GM19240 (cell line): Measurements from ENCODE around the gene POC1A.
A peak's percentile ranks its signal among the peaks of the same experiment; 100 is the strongest.

ENCODE experiments used
- DNase-seq: peaks from one replicate; pipeline ENCODE4 v3.0.0; 2011; ENCODE audit warnings: low spot score; ENCODE audit not compliant: insufficient read length

Gene POC1A

GRCh38 chr3:52132041-52132440, 22.2 kb downstream of the POC1A start:
- DNase-seq = no peak

DNA sequence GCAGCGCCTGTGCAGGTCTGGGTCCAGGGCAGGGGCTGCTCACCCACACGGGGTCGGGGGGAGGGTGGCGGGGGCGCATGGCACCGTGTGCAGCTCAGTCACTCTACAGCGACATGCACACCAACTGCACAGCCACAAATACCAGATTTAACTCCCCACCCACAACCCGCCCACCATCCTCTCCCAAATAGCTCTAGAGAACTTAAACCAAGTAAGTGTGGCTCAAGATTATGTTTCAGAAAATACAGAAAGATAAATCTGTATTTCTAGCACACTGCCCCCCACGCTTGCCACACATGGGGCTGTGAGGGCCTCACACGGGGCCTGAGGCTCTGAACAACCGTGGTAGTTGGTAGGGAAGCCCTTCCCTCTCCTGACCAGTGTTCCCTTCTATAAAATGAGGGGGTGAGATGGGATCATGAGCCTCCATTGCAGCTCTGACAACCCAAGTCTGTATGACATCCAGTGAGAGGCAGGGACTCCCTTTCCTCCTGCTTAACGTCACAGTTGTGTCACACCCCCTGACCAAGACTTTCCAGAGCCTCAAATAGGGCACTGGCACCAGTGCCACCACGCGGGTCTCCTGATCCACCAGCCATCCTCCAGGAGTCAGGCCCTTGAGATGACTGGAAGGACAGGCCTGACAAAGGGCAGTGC, 23.1 kb downstream of the POC1A start:
- no peak for DNase-seq

DNA sequence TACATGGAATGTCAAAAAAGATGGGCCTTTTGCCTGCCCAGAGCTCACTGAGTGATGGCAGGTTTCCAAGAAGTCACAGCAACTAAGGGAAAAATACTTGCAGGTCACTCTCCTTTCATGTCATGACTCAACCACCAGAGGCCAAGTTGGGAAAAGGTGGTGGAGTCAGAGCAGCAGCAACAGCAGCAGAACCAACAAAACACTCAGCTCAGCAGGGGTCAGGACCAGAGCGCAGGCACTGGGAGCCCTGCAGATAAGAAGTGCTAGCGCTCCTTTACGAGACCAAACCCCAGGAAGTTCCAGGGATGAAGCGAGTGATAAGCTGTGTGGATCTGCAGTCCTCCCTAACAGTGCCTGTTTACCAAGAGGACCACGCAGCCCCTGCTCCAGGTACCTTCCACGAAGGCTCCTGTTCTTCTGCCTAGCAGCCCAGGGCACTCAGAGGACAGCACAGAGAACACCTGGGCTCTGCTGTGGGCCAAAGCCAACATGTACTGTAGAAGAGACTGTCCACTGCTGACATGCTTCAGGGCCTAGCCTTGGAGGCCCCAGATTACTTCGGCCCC, 26.0 kb downstream of the POC1A start:
- no peak for DNase-seq

DNA sequence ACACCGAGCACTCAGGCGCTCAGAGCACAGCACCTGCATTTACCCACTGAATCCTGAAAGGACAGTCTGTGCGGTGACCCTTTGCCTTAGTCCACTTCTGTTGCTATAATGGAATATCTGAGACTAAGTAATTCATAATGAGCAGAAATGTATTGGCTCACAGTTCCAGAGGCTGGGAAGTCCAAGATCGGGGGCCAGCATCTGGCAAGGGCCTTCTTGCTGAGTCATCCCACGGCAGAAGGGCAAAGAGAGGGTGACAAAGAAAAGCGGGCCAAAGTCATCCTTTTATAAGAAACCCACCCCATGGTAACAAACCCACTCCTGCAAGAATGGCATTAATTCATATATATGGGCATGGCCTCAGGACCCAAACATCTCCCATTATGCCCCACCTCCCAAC, 27.7 kb downstream of the POC1A start:
- DNase-seq = no peak

GRCh38 chr3:52126036-52126435, 28.2 kb downstream of the POC1A start:
- no peak for DNase-seq

GRCh38 chr3:52124766-52125165, 29.5 kb downstream of the POC1A start:
- no peak for DNase-seq

DNA sequence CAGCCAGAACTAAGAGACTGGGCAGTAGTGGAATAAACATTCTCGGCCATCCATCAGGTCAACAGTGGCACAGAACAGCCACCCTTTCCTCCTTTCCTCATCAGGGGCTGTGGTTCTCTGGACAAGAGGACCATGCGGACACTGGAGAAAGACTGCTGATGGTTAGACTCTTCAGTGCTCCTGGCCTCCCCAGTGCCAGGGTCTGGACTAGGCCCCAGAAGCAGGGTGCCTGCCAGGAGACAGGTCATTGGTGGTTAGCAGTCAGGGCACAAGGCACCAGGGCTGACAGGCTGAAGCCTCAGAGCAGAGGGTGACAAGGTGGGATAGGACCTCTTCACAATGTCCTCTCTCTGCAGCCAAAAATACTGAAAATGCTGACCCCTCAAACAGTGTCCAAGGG, 30.1 kb downstream of the POC1A start:
- no peak for DNase-seq

DNA sequence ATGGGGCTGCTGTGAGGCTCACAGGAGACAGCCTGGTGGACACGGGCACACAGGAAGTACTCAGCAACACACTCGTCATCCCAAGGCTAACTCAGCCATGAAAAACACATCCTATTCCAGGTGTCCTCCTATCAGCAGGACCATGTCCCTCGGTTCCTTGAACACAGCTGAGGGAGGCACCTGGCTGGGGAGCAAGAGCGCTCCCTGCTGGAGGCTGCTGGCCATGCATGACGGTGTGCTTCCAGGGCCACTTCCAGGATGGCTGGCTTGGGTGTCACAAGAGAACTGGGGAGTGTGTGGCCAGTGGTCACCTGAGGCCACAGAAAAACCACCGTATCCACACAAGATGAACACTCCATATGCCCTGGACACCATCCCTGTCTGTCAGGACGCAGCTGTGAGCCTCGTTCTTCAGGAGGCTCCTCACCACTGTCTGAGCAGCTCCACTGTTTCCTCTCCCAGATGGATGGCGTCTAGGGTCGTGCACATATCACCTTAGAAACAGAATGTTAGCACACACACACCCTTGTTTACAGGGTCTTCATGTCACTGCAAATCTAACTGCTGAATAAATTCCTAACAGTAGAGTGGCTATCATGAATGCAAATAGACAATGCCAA, 31.0 kb downstream of the POC1A start:
- DNase-seq = peak; percentile 81

GRCh38 chr3:52122491-52122890, 31.7 kb downstream of the POC1A start:
- DNase-seq = no peak

GRCh38 chr3:52121813-52122212, 32.4 kb downstream of the POC1A start:
- DNase-seq = no peak

DNA sequence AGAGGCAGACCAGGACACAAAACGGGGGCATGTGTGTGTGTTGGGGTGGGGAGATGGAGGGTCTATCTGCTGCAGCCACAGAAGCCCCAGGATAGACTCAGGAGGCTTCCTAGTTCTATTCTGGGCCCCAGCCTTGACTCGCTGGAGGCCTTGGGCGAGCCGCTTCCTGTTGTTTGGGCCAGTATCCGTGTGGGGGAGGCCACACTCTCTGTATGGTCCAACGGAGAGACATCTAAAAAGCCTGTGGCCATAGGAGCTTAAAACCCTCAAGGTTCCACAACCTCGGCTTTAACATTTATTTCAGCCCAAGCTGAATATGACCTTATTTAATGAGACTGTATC, 32.8 kb downstream of the POC1A start:
- peak; percentile 48 for DNase-seq

- DNase-seq = no peak
These were observed 33.4 kb downstream of the POC1A start for GRCh38 chr3:52120556-52121463.

DNA sequence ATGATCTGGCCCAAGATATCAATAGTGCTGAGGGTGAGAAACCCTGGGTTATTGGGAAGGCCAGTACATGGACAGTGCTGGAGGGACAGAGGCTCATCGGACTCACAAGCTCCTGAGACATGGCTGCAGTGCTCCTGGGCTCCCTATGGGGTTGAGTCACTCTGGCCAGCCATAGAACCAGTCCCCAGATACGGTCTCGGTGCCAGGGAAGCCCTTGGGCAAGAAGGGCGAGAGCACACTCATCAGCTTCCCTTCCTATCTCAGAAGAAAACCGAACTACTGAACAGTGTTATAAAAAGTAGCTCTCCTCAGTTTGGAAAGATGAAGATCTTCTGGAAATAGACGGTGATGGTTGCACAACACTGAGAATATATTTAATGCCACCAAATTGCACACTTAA, 34.4 kb downstream of the POC1A start:
- DNase-seq = no peak

- no peak for DNase-seq
These were observed 35.1 kb downstream of the POC1A start for GRCh38 chr3:52119099-52119498.

GRCh38 chr3:52118156-52118875, 35.9 kb downstream of the POC1A start:
- DNase-seq = no peak

- no peak for DNase-seq
These were observed 36.7 kb downstream of the POC1A start for GRCh38 chr3:52117537-52117936.

GRCh38 chr3:52112056-52112455, 42.2 kb downstream of the POC1A start:
- DNase-seq = no peak

- DNase-seq = no peak
These were observed 43.7 kb downstream of the POC1A start for GRCh38 chr3:52110502-52110901.

GRCh38 chr3:52109611-52110301, 44.5 kb downstream of the POC1A start:
- DNase-seq = no peak

GRCh38 chr3:52108302-52109232, 45.7 kb downstream of the POC1A start:
- DNase-seq = no peak
